ENCODE measurements around the gene KIAA0753. TPM values are rescaled to one million over a fixed set of nuclear protein-coding genes. Genes with fewer than 3 reads are reported as not detected.

The KIAA0753 gene
- total RNA-seq, 1 donor = 6.8 TPM

GRCh38 chr17:6528557-6528956 lies 112.0 kb downstream of the KIAA0753 start:
- Histone ChIP-seq H3K4me3 (ENCODE audit: low read length) (no peak overlapping the region), H3K4me1 (ENCODE audit: insufficient read depth, low read length) (no peaks in the 10 kb centered on the region), H3K27me3 (ENCODE audit: insufficient read depth, low read length) (no peaks in the 10 kb centered on the region), H3K9me3 (ENCODE audit: low read depth, low read length) (no peaks in the 10 kb centered on the region)

Other genes with a start within 250 kb of the KIAA0753 start
- under 0.01 TPM for gene AIPL1, start 205.6 kb downstream of the KIAA0753 start, total RNA-seq
- not detected for gene PIMREG, start 196.3 kb downstream of the KIAA0753 start, total RNA-seq
- 0.31 TPM for gene PITPNM3, start 84.2 kb downstream of the KIAA0753 start, total RNA-seq
- 16.3 TPM for gene TXNDC17, start 349 bp upstream of the KIAA0753 start, total RNA-seq
- 14.2 TPM for gene MED31, start 10.9 kb upstream of the KIAA0753 start, total RNA-seq
- gene C17orf100, start 11.1 kb upstream of the KIAA0753 start, total RNA-seq = 0.63 TPM
- gene SLC13A5, start 72.7 kb upstream of the KIAA0753 start, total RNA-seq = not detected
- gene XAF1, start 115.3 kb upstream of the KIAA0753 start, total RNA-seq = 33.1 TPM
- 0.73 TPM for gene FBXO39, start 135.5 kb upstream of the KIAA0753 start, total RNA-seq
- gene TEKT1, start 191.0 kb upstream of the KIAA0753 start, total RNA-seq = not detected